GM19023 (cell line): ENCODE results near the gene ST8SIA6.
"Not testable (repeated sequence)": the region's sequence is repeated elsewhere in the genome, so short reads cannot be mapped to it uniquely, and the experiment has no call there.

ENCODE experiments used
- ATAC-seq: cut with Tn5 transposase; IDR thresholded peaks from one replicate; pipeline ENCODE4 v1.9.1; 2021; ENCODE audit warnings: mild to moderate bottlenecking, moderate library complexity; ENCODE audit not compliant: unreplicated experiment

Gene ST8SIA6

GRCh38 chr10:17349717-17350116 lies 104.7 kb downstream of the ST8SIA6 start:
- ATAC-seq = no peak

- no peak for ATAC-seq
Observed at GRCh38 chr10:17348501-17349349, 105.7 kb downstream of the ST8SIA6 start.

- ATAC-seq = no peak
Observed at GRCh38 chr10:17348011-17348500, 106.3 kb downstream of the ST8SIA6 start.

- ATAC-seq = no peak
Observed at GRCh38 chr10:17344206-17344605, 110.2 kb downstream of the ST8SIA6 start.

GRCh38 chr10:17343118-17343517 lies 111.3 kb downstream of the ST8SIA6 start:
- no peak for ATAC-seq

GRCh38 chr10:17340144-17340829 lies 114.1 kb downstream of the ST8SIA6 start:
- ATAC-seq = no peak

- ATAC-seq = no peak
Observed at GRCh38 chr10:17335065-17335464, 119.3 kb downstream of the ST8SIA6 start.

GRCh38 chr10:17330501-17330900 lies 123.9 kb downstream of the ST8SIA6 start:
- ATAC-seq = no peak

GRCh38 chr10:17326377-17326776 lies 128.0 kb downstream of the ST8SIA6 start:
- ATAC-seq = no peak

- ATAC-seq = not testable (repeated sequence)
Observed at GRCh38 chr10:17321957-17322356, 132.4 kb downstream of the ST8SIA6 start.

GRCh38 chr10:17316488-17317170 lies 137.8 kb downstream of the ST8SIA6 start:
- ATAC-seq = peak; percentile 72

- ATAC-seq = no peak
Observed at GRCh38 chr10:17309435-17309834, 145.0 kb downstream of the ST8SIA6 start.

GRCh38 chr10:17307123-17307522 lies 147.3 kb downstream of the ST8SIA6 start:
- ATAC-seq = no peak

GRCh38 chr10:17292375-17292774 lies 162.0 kb downstream of the ST8SIA6 start:
- ATAC-seq = no peak

GRCh38 chr10:17290226-17290625 lies 164.2 kb downstream of the ST8SIA6 start:
- no peak for ATAC-seq

- no peak for ATAC-seq
Observed at GRCh38 chr10:17289763-17290162, 164.6 kb downstream of the ST8SIA6 start.

- ATAC-seq = no peak
Observed at GRCh38 chr10:17286562-17287550, 167.5 kb downstream of the ST8SIA6 start.

- no peak for ATAC-seq
Observed at GRCh38 chr10:17282311-17282710, 172.1 kb downstream of the ST8SIA6 start.

GRCh38 chr10:17278607-17279240 lies 175.7 kb downstream of the ST8SIA6 start:
- ATAC-seq = no peak
